HepG2 (cell line): ENCODE results near the gene UST. TPM values are rescaled to one million over a fixed set of nuclear protein-coding genes. Genes with fewer than 3 reads are reported as not detected.

Experiments
- ATAC-seq: fragments of 200-7000 bp; cut with Tn5 transposase; 3 replicates; pipeline ENCODE4 v1.9.1; 2020; ENCODE audit warnings: mild to moderate bottlenecking, moderate library complexity
- BruUV-seq: library from RNA; stranded (reverse); fragments of 400-500 nt; replicated peaks from 2 replicates; lab custom pipeline; 2021; lab: Mats Ljungman, UMichigan
- CTCF ChIA-PET: fragments of 300-600 bp; formaldehyde crosslinking; extraction: SDS; loops from one replicate; lab custom pipeline; 2021; ENCODE audit warnings: low total read pairs, inconsistent platforms, low intra/inter-chr PET ratio; lab: Yijun Ruan, JAX
- POLR2A ChIA-PET: fragments of 350-600 bp; sonication (Branson Sonifier 250); formaldehyde crosslinking; loops from one replicate; lab custom pipeline; 2020; ENCODE audit warnings: antibody characterized with exemption, inconsistent platforms; lab: Yijun Ruan, JAX
- DNase-seq: peaks from one replicate; pipeline ENCODE4 v3.0.0-alpha.2; 2015; ENCODE audit warnings: low spot score
- FAIRE-seq: peaks from 3 replicates; lab custom pipeline; 2011; peaks lifted over from hg19 to GRCh38; lab: Jason Lieb, UNC
- H2AFZ ChIP-seq: one replicate; pipeline ENCODE4 v1.6.1; 2011; ENCODE audit warnings: low read length, inconsistent platforms
- H3K27ac ChIP-seq: fragments of 300-600 bp; 3 replicates; pipeline ENCODE4 v1.8.0; 2011; ENCODE audit warnings: mixed run types, mild to moderate bottlenecking, mixed read lengths, low read length, inconsistent platforms; ENCODE audit not compliant: insufficient read depth; ENCODE audit errors: extremely low read length
- H3K27me3 ChIP-seq, 2 experiments: fragments of 200-600 bp in 1 of 2; 2 replicates in 1 of 2; 3 replicates in 1 of 2; pipeline versions ENCODE4 v1.6.0 to v1.8.0; 2011; ENCODE audit warnings: low read length in 2 of 2, mild to moderate bottlenecking in 2 of 2, moderate library complexity in 2 of 2, inconsistent platforms in 1 of 2; ENCODE audit not compliant: insufficient read depth in 2 of 2, control insufficient read depth in 1 of 2
- H3K36me3 ChIP-seq, 2 experiments: fragments of 200-600 bp in 1 of 2; replicated peaks in 1 of 2; 2 replicates in 1 of 2; 3 replicates in 1 of 2; pipeline versions ENCODE4 v1.5.1 to v1.8.0; 2011; ENCODE audit warnings: low read length in 2 of 2, inconsistent platforms in 1 of 2; ENCODE audit not compliant: insufficient read depth in 2 of 2, control insufficient read depth in 1 of 2
- H3K4me1 ChIP-seq: 2 replicates; pipeline ENCODE4 v1.5.1; 2012; ENCODE audit warnings: low read length, inconsistent platforms; ENCODE audit not compliant: insufficient read depth
- H3K4me2 ChIP-seq: 2 replicates; pipeline ENCODE4 v1.6.0; 2011; ENCODE audit warnings: low read depth, low read length, inconsistent platforms
- H3K4me3 ChIP-seq, 3 experiments: fragments of 200-600 bp in 1 of 3; sonication (generic), shearing (Covaris generic) in 1 of 3; replicated peaks in 1 of 3; 2 replicates each; pipeline ENCODE4 v1.5.1; 2011 to 2016; ENCODE audit warnings: low read length in 3 of 3, inconsistent platforms in 2 of 3, low read depth in 2 of 3, mild to moderate bottlenecking in 2 of 3, control low read depth in 1 of 3, mixed read lengths in 1 of 3; ENCODE audit not compliant: insufficient read depth in 1 of 3
- H3K79me2 ChIP-seq: one replicate; pipeline ENCODE4 v1.6.1; 2011; ENCODE audit warnings: low read length, inconsistent platforms; ENCODE audit not compliant: insufficient read depth
- H3K9ac ChIP-seq: 2 replicates; pipeline ENCODE4 v1.6.0; 2011; ENCODE audit warnings: mild to moderate bottlenecking, low read depth, low read length, inconsistent platforms; ENCODE audit not compliant: insufficient read depth
- H3K9me3 ChIP-seq: 2 replicates; pipeline ENCODE4 v1.5.1; 2012; ENCODE audit warnings: mild to moderate bottlenecking, low read length
- H4K20me1 ChIP-seq: 2 replicates; pipeline ENCODE4 v1.6.0; 2011; ENCODE audit warnings: inconsistent platforms, mild to moderate bottlenecking, low read length, moderate library complexity; ENCODE audit not compliant: insufficient read depth
- ARID3A ChIP-seq: IDR thresholded peaks from 2 replicates; pipeline ENCODE4 v1.6.1; 2012; ENCODE audit warnings: low read depth, low read length, improper control_type of control experiment
- CREB3 ChIP-seq: sonication (generic); formaldehyde crosslinking; IDR thresholded peaks from 2 replicates; pipeline ENCODE4 v1.5.0; 2020; ENCODE audit warnings: missing genetic modification reagents
- FOXO1 ChIP-seq: sonication (generic); formaldehyde crosslinking; IDR thresholded peaks from 2 replicates; pipeline ENCODE4 v1.4.0; 2020; ENCODE audit warnings: missing genetic modification reagents
- MTF1 ChIP-seq: sonication (generic); formaldehyde crosslinking; IDR thresholded peaks from 2 replicates; pipeline ENCODE4 v1.5.0; 2020; ENCODE audit warnings: missing genetic modification reagents
- MXD4 ChIP-seq: IDR thresholded peaks from 2 replicates; pipeline ENCODE4 v1.6.1; 2016; ENCODE audit warnings: mild to moderate bottlenecking, missing biosample characterization, missing genetic modification reagents
- NR2F6 ChIP-seq, 2 experiments: IDR thresholded peaks; 2 replicates each; pipeline ENCODE4 v1.6.1; 2016; ENCODE audit warnings: antibody characterized with exemption in 1 of 2, mild to moderate bottlenecking in 1 of 2
- NRL ChIP-seq: sonication (generic); formaldehyde crosslinking; IDR thresholded peaks from 2 replicates; pipeline ENCODE4 v1.5.0; 2020; ENCODE audit warnings: missing genetic modification reagents, mild to moderate bottlenecking, moderate library complexity, borderline replicate concordance
- POLR2AphosphoS2 ChIP-seq: IDR thresholded peaks from 2 replicates; pipeline ENCODE4 v1.6.1; 2011; ENCODE audit warnings: low read depth, low read length, improper control_type of control experiment
- SNAPC4 ChIP-seq: sonication (generic); formaldehyde crosslinking; IDR thresholded peaks from 2 replicates; pipeline ENCODE4 v1.4.0; 2020; ENCODE audit warnings: mild to moderate bottlenecking, missing genetic modification reagents
- WGBS: methylation state at CpG from one replicate; pipeline ENCODE4 v1.1.6; 2017; ENCODE audit warnings: low lambda C conversion rate; 5-methylcytosine and 5-hydroxymethylcytosine counted together
- in situ Hi-C: cut with HindIII; loops from 2 replicates; pipeline ENCODE4 v1.10.0; 2017; ENCODE audit warnings: low pct_unique_long_range_greater_than_20kb; ENCODE audit not compliant: extremely low pct_ligation_motif_present
- intact Hi-C: fragments of 100-400 bp; cut with micrococcal nuclease; formaldehyde crosslinking; loops from one replicate; pipeline ENCODE4 v1.10.0; 2022; ENCODE audit not compliant: unreplicated experiment
- polyA plus RNA-seq, 8 experiments: library from polyadenylated mRNA; depleted of rRNA in 3 of 8; stranded (reverse) in 7 of 8; unstranded in 1 of 8; fragments of >200 nt; fragmentation: Illumina TruSeq in 4 of 8; extraction: Trizol in 4 of 8; gene quantifications; 2 replicates each; pipeline versions ENCODE4 v1.2.1 to v1.2.3, GENCODE V29; 2011 to 2016; ENCODE audit warnings: low read depth in 4 of 8, missing spikeins in 1 of 8, mixed read lengths in 1 of 8; ENCODE audit not compliant: insufficient read depth in 1 of 8
- total RNA-seq, 5 experiments: library from RNA; depleted of rRNA; stranded (reverse); fragments of >200 nt; fragmentation: Illumina TruSeq; extraction: Trizol; gene quantifications; 2 replicates each; pipeline ENCODE4 v1.2.3, GENCODE V29; 2016; ENCODE audit warnings: low read depth in 1 of 5

UST gene
- total and polyA plus RNA-seq, 2 of the 13 experiments (the other 11 are each of a cell fraction or from before 2014, with no cell fraction given) = 0.27 TPM; not detected in 1

- DNase-seq = no peak
- peaks cover 5 to 16% of the 10 kb centered on the region in 2 experiments; a peak in 3 of 5 replicates for H3K27me3 ChIP-seq
- no peak overlapping the region for H3K4me2 ChIP-seq
- H3K27ac ChIP-seq = no peak overlapping the region
- no peak overlapping the region for H3K9ac ChIP-seq
- CTCF ChIA-PET = no interaction called here
- TF ChIP-seq ARID3A (no peak), POLR2AphosphoS2 (no peak), SNAPC4 (no peak), NR2F6 (IDR thresholded peaks at IDR 0.05) (no peak), NR2F6 (CRISPR knock-in tag; IDR thresholded peaks at IDR 0.05) (no peak), MTF1 (no peak), NRL (no peak), MXD4 (CRISPR knock-in tag) (no peak), FOXO1 (CRISPR knock-in tag) (no peak), CREB3 (CRISPR knock-in tag) (no peak)
- BruUV-seq = no TSS peak
- no peaks in the 10 kb centered on the region for H3K4me1 ChIP-seq
- ATAC-seq = no peak
- H3K79me2 ChIP-seq = no peaks in the 10 kb centered on the region
- H2AFZ ChIP-seq = no peak overlapping the region
- H4K20me1 ChIP-seq = no peaks in the 10 kb centered on the region
- POLR2A ChIA-PET = no interaction called here
- FAIRE-seq = no peak
- in situ Hi-C loops (no loop called here), intact Hi-C loops (no loop called here)
- no peaks in the 10 kb centered on the region for H3K9me3 ChIP-seq
- H3K36me3 ChIP-seq = no peaks in the 10 kb centered on the region
- no peak overlapping the region for H3K4me3 ChIP-seq
- WGBS = 16% methylated on average over 5 of the region's 10 CpGs
Measured at GRCh38 chr6:148790404-148790803, 43.6 kb downstream of the UST start.
